Stimulated activated CD8-positive, alpha-beta memory T cell treated with anti-CD3 and anti-CD28 coated beads, Interleukin-7, amount 100 ng/mL, for 48 hours (primary cell): ENCODE measurements around the gene KLHL42.

ENCODE experiments used
- DNase-seq, 2 donors: peaks; one replicate each; pipeline ENCODE4 v3.0.0-alpha.2; 2020; ENCODE audit warnings: low read depth in 1 of 2; ENCODE audit errors: extremely low read depth in 1 of 2

KLHL42 gene

DNA sequence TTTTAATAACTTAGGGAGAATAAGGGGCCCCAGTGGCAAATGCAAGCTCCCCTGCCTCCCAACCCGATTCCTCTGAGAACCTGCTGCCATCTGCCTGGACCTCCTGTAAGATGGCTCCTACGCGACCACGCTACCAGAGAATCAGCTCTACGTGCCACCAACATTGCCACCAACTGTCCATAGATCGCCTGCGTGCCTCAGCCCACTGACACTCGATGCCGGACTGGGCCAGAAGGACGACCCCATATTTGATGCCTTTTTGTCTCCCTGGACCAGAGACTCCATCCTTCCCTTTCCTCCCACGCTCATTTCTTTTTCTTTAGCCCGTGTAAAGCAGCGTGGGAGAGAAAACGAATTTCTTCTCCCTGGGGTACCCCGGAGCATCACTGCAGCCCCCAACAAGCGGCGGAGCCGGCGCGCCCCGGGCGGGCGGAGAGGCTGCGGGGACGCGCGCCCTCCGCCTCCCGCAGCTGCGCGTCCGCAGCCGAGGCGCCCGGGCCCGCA, 565 bp upstream of the KLHL42 start:
- no peak for DNase-seq

GRCh38 chr12:27780612-27781408, 777 bp downstream of the KLHL42 start:
- DNase-seq = peak in 1 of 2 donors; percentile 3

DNA sequence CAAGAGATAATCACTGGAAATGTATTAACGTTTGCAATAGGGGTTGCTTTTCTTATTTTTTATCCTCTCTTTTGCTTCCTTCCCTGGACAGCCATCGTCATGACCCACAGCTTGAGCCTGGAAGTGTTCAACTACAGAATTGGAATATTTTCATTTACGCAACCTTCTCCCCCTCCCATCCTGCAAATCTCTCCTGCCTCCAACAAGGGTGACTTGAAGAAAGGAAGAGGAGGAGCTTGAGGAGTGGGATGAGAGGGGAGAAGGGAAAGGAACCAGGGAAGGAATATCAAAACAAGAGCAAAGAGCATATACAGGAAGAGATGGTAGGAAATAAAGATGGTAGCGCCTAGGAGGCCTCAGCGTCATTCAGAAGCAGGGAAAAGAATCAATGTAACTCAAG, 1.6 kb downstream of the KLHL42 start:
- no peak for DNase-seq

DNA sequence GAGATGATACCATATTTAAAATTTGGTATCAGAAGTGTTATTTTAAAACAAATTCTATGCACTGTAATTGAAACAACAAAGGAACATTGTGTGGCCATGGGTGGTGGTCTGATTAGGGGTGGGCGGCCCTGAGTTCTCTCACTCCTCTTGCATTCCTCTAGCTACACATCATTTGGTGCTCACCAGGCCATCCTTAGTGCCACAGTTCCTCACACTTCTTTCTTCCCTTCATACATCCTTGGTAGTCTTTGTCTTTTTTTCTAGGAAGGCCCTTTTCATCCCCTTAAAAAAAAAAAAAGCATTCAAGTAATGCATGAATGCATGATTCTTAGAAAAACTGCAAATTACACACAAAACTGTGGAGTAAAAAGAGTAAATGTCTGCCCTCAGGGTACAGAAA, 2.4 kb downstream of the KLHL42 start:
- DNase-seq = no peak

DNA sequence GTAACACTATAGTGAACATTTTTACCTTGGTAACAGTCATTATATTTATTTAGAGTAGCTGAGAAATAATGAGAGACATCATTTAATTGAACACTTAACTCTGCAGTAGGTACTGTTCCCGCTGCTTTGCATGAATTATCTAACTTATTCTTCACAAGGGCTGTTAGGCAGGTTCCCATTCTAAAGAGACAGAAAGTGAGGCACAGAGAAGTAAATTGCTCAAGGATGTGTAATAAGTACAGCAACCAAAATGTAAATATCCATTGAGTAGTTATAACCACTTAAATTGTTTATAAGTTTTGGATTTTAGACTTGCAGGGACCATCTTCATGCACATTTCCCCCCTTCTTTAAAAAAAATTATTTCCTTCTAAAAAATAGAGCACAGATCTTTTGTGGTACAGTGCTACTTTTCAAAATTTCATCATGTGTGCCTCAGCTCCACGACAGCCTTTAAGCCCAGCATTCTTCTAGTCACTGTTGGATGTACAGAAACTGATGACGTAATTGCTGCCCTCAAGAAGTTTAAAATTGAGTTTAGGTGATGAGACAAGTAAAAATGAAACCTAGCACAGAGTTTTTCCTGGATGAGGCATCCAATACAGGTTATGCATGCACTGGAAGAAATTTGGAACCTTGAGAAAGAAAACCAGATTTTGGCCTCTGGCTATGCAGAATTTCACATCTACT, 6.0 kb downstream of the KLHL42 start:
- DNase-seq = no peak

GRCh38 chr12:27787559-27787958, 7.5 kb downstream of the KLHL42 start:
- no peak for DNase-seq

DNA sequence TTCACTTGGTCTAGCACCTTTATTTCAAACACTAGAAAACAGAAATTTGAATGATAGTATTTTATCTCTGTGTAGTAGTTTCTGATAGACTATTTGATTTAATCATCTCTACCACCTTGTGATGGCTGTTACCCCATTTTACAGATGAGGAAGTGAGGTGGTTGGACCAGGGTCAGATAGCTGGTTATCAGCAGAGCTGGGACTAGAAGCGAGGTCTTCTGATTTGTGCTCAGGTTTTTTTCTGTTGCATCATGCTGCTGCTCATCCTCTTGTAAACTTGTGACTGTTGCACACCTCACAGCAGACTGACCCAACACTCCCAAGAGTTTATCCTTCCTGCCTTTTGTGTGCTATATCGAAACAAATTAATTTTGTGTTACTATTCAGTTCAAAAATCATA, 10.1 kb downstream of the KLHL42 start:
- no peak for DNase-seq

GRCh38 chr12:27794818-27795584, 15.0 kb downstream of the KLHL42 start:
- DNase-seq = no peak

DNA sequence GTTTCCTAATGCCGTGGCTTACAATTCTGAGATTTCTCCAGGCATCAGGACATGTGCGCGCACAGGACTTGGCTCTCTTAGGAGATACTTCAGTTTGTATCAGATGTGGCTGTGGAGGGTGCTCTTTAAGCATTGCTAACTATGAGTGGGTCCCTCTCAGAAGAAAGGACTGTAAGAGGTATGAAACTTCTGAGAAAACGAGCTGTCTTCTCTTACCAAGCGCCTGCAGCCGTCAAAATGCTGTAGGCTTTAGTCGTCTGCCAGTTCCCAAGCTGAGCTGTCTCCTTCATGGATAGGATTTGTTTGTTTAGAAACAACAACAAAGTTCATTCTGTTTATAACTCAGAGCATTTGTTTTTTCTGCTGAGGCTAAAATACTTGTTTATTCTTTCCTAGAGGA, 16.1 kb downstream of the KLHL42 start:
- no peak for DNase-seq

GRCh38 chr12:27797301-27798025, 17.4 kb downstream of the KLHL42 start:
- DNase-seq = no peak

GRCh38 chr12:27800819-27801218, 20.8 kb downstream of the KLHL42 start:
- DNase-seq = no peak

GRCh38 chr12:27801630-27802029, 21.6 kb downstream of the KLHL42 start:
- DNase-seq = no peak

DNA sequence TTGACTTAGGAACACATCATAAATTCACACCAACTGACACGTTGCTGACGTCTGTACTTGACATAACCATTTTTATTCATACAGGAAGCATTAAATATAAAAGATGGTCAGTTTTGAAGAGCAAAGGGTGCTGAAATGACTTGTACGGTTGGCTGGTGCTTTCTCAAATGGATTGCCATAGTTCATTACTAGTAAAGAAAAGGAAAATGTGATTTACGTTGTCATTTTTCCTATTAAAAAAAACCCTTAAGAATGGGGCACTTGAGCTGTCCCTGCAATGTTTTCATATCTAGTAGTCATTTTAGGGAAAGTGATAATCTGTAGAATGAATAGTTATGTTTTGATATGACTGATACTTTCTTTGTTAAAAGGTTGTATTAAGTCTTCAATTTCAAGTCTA, 22.5 kb downstream of the KLHL42 start:
- no peak for DNase-seq

- DNase-seq = no peak
These were observed 22.9 kb downstream of the KLHL42 start for GRCh38 chr12:27802936-27803335.

DNA sequence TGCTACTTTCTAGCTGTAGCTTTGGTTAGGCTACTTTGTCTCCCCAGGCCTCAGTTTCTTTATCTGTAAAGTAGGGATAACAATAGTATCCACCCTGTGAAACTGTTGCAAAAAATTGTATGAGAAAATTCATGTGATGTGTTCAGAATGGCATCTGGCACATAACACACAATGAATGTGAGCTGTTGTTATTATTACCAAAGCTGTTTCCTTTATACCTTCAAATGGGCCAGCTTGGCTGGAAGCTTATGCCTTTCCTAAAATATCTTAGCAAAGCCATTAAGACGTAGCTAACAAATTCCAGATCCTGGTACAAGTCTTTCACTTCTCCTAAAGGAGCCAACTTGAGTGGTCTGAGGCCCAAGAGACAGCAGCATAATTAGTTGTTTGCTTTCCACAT, 25.2 kb downstream of the KLHL42 start:
- no peak for DNase-seq

- DNase-seq = no peak
These were observed 26.2 kb downstream of the KLHL42 start for GRCh38 chr12:27806259-27806658.

DNA sequence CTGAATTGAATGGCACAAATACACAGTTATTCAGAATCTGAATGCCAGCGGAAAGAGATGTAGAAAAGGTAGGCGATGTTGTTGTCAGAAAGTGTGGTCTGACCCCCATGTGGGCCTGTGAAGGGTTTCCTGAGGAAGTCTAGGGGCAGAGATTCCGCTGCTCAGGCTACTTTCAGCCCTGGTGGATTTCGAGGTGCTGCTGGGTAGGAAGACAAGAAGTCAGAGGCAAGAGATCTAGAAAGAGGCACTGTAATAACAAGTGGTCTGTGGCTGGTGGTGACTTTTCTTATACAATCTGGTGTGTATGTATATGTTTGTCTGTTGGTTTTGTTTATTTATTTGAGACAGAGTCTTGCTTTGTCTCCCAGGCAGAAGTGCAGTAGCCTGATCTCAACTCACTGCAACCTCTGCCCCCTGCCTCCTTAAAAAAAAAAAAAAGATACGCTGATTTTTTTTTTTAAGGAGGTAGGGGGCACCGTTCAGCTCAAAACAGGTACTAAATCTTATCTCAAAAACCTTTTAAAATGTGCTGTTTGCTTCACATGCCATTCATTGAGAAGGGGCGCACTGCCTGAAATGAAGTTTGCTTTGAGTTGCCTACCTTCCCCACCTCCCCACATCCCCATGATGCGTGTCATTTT, 27.1 kb downstream of the KLHL42 start:
- peak in 1 of 2 donors; percentile 31 for DNase-seq

- DNase-seq = no peak
These were observed 28.8 kb downstream of the KLHL42 start for GRCh38 chr12:27808841-27809240.

DNA sequence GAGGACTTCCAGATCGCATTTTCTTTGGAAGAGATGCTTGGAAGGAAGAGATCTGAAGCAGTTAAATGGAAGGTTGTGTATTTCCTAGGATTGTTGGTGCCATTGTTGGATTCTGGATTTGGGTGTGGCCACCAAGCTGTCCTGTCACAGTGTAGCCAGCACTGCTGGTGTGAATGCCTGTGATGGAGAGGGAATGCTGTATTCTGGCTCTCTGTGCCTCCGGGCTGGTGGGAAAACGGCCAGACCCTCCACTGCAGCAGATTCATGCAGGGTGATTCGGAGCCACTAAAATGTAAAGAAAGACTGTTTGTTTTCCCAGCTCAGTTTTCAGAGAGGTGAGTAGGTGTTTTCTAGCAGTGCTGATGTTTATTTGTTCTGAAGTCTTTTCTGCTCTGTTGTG, 30.7 kb downstream of the KLHL42 start:
- no peak for DNase-seq

- DNase-seq = no peak
These were observed 32.5 kb downstream of the KLHL42 start for GRCh38 chr12:27812502-27812901.
